T-helper 2 cell (primary cell): ENCODE results near the gene FAM72B.
"Not testable (repeated sequence)": the region's sequence is repeated elsewhere in the genome, so short reads cannot be mapped to it uniquely, and the experiment has no call there.

ENCODE experiments used
- DNase-seq, 5 experiments: peaks; one replicate each; pipeline versions ENCODE4 v3.0.0 to v3.0.0-alpha.2; 2012 to 2022

Gene FAM72B

DNA sequence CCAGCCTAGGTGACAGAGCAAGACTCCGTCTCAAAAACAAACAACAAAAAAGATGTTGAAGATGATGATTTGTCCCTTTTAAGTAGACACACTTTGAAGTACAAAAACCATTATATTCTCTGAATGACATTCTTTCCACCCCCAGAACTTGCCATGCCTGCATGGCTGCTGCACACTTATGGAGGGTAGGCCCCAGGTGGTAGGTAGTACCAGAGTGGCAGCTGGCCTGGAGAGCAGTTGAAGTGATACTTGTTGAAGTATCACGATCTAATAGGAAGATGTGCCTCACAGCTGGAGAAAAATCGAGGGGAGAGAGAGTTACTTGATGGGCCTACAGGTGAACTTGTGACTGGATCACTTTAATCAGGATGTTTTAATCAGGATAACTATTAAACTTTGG lies 15.6 kb upstream of the FAM72B start:
- DNase-seq: not testable (repeated sequence)

DNA sequence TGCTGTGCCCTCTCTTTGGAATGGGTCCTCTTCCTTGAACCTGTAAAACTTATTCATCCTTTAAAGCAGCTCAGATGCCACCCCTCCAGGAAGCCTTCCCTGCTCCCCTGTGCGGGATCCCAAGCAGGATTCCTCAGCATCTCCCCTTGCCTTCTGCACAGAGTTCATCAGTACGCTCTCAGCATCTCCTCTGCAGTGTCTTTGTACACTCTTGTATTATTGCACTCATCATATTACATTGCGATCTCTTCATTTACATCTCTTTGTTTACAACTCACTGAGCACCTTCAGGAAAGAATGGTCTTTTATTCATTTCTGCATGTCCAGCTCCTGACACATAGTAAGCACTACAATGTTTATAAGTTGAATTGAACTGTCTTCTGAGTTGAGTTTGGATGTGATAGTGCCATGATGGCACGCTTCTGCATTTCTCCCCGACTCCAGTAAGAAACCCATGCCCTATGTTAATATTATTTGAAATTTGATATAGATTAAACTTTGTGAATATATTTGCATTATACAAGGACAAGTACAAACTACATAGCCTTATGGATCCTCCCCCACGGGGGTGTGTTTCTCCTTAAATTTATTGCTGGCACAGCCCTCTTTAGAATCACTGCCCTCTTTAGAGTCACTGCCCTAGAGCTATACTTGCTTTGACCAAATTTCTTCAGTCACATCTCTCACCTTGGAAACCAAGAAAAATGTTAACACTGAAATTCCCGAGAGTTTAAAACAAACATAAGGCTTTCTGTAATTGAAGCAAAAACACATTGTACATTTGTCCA lies 13.1 kb upstream of the FAM72B start:
- not testable (repeated sequence) for DNase-seq

DNA sequence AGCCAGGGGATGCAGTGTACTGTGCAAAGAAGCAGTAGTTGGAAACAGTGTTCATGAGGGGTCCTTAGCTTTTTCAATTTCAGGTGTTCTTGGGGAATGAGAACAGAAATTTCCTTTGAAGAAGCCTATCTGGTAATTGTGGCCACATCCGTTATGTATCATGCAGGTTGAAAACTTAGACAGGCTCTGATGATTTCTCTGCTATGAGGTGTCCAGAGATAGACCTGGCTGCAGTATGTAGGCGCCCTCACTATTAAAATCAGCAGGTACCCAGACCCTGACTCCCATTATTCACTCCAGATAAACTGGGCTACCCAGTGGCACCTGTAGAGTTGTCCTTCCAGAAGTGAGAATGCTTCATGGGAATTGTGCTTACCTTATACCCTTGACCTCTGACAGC lies 8.4 kb upstream of the FAM72B start:
- not testable (repeated sequence) for DNase-seq

DNA sequence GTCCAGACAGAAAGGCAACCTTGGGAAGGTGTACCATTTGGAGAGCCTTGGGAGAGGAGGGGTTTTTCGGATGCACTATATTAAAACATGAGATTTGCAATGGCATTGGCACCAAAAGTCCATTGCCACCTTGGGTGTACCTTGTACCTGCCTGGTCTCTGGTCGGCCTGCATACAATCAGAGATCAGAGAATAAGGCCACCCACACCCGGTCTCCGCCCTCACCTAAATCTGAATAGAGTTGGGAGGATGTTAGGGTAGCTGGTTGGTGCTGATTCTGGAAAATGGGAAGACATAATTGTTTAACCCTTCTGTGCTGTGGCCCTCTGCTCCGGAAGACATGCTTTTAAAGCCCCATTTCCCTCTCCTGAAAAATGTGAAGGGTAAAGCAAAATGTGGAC lies 3.8 kb upstream of the FAM72B start:
- DNase-seq: not testable (repeated sequence)

DNA sequence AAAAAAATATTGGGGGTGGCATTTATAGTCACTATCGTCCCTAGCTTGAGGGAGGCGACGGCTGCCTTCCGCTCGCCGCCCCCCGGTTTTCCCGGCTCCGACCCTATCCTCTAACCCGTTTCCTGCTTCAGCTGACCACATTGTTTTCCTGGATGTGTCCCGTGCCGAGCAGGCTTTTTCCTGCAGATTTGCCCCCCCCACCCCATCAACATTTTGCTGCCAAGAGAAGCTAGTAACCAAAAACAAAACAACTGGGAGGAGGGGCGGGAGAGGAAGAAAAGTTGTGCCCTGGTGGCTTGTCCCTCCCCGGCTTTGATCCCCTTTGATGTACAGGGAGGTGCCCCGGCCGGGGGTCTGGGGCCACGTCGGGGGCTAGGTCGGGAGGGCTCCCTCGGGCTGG lies 2.1 kb upstream of the FAM72B start:
- DNase-seq: peak in 1 of 5 experiments; percentile 0

DNA sequence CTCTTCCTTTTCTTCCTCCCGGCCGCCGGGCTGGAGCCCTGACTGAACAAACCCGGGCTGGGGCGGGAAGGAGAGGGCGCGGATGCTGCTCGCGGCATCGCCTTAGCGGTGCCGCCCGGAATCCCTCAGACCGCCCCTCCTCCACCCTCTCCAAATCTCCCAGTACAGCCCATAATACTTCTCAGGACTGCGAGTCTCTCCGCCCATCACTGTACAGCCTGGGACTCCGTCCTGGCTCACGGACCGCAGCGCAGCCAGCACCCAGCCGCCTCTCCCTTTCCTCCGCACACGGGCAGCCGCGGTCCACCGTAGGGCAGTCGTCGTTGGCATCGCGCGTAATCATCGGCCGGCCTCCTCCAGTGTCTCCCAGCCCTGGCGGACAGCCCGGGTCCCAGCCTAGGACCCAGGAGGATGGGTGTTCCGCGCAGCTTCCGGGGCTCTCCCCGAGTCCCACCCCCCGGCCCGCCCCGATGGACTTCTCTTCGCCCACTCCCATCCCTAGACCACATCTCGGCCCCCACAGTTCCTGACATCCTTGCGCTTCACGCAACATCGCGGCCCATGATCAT lies 1.1 kb upstream of the FAM72B start:
- DNase-seq: not testable (repeated sequence)

DNA sequence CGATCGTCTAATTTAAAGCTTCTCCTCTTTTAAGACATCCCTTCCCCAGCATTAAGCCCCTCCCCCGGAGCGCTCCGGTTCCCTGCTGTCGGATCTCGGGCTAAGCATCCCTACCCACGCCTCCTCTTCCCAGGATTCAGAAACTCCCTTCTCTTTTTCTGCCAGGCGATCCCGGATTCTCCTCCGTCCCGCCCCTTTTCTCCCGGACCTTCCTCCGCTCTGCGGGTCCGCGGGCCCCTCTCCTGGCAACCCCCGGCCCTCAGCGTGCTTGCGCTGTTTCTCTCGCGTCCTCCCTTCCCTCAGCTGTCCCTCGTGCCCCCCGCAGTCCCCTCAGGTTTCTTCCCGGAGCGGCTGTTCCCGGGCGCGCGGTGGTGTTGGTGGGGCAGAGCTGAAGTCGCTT lies 273 bp downstream of the FAM72B start:
- not testable (repeated sequence) for DNase-seq

DNA sequence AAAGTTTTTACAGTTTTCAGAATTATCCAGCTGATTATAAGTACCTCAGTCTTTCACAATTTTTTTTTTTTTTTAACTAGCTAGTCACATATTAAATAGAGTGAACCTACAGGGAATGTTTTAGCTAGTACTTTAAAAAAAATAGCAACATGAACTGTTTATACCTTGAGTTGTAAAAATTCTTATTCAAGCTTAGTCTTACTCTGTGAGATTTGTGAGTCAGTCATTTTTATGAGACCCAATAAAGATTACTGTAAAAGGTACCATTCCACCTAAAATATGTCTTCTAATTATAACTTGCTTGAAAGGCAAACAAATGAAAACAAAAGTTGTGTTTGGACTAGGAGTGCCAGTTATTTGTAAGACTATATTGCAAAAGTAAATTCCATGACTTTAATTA lies 5.9 kb downstream of the FAM72B start:
- DNase-seq: not testable (repeated sequence)

DNA sequence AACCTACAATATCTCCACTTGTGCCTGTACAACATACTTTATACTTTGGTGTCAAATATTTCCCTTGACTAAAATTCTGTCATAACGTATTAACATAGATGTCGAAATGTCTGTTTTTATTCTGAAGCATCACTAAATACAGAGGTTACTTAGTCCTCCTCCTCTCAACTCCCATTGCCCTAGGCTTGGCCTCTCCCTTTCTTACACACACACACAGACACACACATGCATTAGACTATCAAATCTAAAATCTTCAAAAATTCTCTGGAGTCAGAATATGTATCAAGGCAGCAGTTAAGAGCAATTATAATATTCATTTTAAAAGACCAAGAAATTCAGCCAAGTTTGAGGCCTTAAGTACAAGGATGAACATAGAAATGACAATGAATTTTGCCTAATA lies 7.5 kb downstream of the FAM72B start:
- DNase-seq: not testable (repeated sequence)

DNA sequence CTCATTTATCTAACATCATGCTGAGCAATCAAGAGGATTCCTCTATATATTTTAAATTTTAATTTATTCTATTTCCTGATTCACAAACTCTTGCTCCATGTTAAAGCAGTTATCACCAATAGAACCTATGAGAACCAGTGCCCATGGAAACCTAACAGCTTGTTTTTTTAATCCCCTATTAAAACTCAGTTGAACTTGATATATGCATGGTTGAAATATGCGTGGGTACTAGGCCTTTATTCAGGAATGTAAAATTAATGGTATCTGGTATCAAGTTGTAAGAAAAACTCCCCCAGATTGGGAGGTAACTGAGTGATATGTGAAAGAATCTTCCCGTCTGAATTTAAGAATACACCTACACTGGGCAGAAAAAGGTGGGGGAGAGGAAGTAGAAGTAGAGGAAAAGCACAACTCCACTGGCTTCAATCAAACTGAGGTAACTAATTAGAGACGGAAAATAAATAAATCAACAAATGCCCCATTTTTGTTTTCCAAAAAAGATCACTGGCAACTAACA lies 15.9 kb downstream of the FAM72B start:
- DNase-seq: not testable (repeated sequence)

DNA sequence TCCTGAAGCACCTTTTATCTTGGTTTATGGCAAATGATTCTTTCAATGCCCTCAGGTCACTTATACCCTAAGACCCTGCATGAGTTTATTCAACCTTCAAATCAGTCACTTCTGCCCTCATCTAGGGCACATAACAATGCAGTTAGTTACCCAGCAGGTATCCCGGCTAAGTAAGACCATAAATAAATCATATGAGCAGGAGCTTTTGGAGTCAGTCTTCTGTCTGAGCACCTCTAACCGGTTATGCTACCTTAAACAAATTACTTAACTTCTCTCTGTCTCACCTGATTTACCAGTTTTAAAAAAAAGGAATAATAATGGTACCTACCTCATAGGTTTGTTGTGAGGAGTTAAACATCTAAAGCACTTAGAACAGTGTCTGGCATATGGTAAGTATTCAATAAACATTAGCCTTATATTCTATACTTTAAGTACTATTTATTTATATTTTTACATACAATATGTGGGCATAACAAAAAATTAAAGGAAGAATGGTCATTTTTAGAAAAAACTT lies 16.9 kb downstream of the FAM72B start:
- not testable (repeated sequence) for DNase-seq

DNA sequence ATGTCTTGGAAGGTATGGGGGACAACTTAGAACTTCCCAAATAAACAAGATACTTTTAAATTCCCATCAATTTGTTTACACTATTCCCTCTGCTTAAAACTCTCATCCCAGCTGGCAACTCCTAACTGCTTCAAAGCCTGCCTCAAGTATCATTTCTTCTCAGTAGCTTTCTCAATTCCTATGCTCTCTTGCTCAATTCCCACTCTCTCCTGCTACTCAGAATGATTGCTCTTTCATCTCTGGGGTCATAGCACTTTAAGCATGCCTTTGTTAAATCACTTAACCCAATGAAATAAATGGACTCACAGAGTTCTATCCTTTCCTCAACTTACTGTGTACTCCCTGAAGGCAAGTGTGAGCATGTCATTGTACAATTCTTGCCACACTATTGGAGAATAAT lies 18.8 kb downstream of the FAM72B start:
- not testable (repeated sequence) for DNase-seq

DNA sequence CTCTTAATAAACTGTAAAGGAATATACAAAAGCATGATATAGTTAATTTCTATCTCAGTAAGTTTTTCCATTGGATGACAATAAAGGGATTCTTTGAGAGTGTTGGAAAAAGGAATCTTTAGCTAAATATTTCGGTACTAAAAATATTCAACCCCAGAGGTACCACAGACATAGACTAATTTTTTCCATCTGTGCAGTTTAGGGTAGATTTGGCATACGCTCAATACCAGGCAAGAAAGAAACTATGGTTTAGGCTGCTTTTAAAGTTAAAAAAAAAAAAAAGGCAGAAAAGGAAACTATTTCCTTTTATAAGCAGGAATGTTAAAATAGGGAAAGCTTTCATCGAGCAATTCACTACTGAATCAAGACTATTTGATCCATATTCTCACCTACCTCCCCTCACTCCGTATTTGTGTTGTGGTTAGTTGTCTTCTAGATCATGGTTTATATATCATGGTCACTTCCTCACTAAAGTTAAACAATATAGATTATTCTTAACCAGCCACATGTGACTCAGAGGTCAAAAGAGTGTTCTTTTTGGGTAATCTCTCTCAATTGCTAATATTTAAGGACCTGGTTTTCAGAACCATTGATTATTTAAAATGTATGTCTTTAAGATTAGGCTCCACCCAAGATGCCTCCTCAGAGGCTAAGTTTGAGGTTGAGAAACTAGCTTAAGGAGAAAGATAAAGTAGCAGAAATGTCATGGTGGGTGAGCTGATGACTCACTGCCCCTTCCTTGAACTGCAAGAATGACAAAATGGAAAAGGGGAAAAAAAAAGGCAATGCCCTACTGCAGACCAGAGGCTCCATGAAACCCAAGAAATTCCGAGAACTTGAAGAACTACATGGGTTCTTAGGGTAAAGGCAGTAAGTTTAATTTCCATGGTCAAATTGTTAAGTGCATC lies 20.0 kb downstream of the FAM72B start:
- DNase-seq: not testable (repeated sequence)

DNA sequence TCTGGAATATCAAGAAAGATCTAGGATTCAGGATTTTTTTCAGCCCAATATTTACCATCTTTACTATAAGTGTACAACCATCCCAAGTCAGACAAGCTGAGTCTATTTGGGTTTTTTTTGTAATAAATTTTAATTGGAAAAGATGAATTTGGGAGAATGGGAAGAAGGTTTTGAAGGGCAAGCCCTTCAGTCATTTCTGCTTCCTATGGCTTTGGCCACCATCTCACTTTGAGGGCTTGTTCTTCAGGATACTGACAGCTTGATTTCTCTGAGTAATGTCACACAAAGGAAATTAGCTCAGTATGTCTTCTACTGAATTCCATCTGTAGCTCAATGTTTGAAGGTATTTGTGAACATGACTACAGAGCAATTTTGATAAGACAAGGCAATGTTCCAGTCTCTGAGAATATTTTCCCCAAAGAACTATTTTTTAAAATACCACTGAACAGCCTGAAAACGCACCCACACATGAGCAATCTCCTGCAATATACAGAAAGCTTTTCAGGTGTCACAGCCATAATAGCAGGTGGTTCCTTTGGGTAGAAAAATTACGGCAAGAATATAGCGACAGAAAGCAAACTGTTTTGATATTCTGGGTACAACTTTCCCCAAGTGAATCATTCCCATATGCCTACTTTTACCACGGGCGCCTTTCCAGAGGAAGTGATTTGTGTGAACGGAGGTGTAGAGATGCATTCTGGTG lies 22.8 kb downstream of the FAM72B start:
- not testable (repeated sequence) for DNase-seq

DNA sequence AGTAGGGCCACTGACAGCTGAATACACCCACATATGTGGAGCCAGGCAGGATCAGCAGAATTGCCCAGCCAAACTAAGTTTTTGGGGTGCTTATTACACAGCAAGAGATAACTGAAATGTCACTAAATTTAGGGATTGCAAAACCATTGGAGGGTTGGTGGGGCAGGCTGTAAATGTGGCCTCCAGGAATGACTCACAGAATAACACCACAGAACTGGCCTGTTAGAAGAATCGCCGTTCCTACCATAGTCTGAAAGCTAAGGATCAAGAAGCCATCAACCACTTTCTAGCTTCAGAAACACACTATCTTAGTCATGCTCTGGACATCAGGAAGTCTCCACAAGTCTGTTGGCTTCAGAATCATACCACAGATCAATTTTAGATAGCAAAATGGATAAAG lies 24.0 kb downstream of the FAM72B start:
- not testable (repeated sequence) for DNase-seq

DNA sequence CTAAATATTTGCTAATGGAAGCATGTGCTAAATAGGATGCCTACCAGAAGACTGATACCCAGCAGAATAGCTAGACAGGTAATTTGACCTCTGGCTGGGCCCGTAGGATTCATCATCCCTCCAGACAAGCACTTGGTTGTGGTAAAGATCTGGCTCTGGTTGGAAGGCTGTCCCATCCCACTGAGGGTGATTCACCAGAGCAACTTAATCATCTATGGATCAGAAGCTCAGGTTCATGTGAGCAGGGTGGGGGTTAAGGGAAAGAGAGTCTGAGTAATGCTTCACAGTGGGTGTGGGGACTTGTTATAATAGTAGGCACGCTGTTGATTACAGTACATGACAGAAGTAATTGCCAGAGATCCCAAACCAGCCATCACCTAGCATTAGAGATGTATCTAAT lies 26.5 kb downstream of the FAM72B start:
- DNase-seq: not testable (repeated sequence)

DNA sequence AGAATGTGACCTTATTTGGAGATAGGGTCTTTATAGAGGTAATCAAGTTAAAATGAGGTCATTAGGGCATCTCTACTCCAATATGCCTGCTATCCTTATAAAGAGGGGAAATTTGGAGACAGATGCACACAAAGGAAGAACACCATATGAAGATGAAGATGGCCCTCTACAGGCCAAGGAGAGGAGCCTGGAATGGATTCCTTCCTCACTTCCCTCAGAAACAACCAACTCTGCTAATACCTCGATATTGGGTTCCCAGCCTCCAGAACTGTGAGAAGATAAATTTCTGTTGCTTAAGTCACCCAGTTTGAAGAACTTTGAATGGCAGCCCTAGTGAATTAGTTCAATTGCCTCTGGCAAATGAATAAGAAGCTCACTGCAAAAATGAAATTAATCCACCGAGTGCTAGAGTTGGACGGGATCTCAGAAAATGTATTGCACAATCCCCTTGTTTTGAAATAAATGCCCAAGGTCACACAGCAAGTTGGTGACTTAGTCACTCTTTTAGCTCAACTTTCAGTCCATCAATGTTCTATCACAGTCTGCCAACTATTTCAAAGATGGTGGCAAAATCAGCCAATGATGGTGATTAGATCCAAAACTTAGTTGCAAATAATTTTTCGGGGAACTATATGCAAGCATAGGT lies 27.1 kb downstream of the FAM72B start:
- DNase-seq: not testable (repeated sequence)

DNA sequence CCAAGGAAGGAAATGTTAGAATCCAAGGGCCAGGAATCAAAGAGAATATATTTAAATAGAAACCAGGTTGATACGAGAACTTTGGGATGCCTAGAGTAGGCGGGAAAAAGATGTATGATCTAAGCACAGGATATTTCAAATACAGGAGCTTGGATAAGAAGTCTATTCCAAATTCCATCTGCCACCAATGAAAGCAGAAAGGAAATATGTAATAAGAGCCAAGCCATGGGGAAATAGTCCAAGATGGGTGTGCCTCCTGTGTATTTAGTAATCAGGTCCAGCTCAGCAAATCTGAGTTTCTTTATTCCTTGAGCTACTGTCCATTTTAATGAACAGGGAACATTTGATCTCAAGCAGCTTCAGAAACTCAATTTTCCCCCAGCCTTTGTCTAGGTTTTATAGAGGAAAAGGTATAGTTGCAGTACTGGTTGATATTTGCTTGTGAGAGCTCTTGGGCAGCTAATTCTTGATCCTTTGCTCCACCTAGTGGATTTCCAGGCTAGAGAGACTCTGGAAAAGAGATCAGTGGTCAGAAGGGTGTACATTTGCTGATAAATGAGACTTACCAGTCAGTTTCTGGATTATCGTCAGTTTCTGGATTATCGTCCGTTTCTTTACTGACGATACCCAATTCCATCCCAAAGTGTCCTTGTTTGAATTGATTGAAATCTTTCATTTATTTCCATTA lies 28.3 kb downstream of the FAM72B start:
- DNase-seq: not testable (repeated sequence)

DNA sequence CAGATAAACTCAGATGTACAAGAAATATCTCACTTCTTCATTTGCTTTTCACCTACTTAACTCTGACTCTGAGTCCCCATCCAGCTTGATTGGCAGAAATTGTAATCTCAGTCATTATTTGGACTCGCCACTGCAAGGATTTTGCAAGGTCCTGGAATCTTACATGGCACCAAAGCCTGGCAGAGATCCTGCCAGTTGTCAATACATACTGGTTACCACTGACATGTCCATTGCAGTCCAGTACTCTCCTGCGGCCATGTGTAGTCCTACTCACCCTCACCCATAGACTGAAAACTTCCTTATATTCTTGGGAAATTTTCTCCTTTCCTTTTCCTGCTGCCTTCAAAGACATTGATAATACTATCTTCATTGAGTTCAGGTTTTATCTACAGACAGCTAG lies 29.3 kb downstream of the FAM72B start:
- DNase-seq: not testable (repeated sequence)

DNA sequence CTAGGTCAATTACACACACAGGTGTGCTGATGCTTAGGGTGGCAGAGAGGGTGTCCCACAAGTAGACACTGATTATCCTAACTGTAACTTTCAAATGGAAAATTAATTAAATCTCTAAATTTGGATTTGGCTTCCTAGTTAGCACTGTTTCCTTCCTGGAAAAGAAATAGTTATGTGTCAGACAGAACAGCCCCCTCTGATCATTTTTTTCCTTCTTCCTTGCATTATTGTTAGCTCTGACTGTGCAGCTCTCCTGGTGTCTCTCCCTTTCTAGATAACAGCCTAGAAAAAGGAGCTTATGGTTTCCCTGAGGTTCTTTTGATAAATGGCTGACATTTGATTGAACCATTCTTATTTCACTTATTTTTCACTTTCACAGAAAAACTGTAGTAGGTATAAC lies 31.4 kb downstream of the FAM72B start:
- DNase-seq: not testable (repeated sequence)

DNA sequence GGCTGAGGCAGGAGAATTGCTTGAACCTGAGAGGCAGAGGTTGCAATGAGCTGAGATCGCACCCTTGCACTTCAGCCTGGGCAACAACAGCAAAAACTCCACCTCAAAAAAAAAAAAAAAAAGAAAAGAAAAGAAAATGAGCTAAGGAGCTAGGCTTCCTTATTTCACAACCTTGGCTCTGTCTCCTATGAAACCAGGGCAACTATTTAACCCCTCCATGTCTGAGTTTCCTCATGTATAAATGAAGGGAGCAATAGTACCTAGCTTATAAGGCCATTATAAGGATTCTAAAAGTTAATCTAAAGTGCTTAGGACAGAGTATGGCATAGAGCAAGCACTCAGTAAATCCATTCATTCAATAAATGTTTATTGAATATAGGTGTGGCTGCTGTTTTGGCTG lies 32.8 kb downstream of the FAM72B start:
- not testable (repeated sequence) for DNase-seq
